ENCODE results near the gene HOXA1.

The HOXA1 gene

GRCh38 chr7:27130540-27131389, 35.0 kb upstream of the HOXA1 start, which contains the start of gene HOXA4:
HOXA4 (minus strand) TSS chr7:27130757; CDS start chr7:27130733, 24 bp downstream.
- peak; percentile 78 for DNase-seq

DNA sequence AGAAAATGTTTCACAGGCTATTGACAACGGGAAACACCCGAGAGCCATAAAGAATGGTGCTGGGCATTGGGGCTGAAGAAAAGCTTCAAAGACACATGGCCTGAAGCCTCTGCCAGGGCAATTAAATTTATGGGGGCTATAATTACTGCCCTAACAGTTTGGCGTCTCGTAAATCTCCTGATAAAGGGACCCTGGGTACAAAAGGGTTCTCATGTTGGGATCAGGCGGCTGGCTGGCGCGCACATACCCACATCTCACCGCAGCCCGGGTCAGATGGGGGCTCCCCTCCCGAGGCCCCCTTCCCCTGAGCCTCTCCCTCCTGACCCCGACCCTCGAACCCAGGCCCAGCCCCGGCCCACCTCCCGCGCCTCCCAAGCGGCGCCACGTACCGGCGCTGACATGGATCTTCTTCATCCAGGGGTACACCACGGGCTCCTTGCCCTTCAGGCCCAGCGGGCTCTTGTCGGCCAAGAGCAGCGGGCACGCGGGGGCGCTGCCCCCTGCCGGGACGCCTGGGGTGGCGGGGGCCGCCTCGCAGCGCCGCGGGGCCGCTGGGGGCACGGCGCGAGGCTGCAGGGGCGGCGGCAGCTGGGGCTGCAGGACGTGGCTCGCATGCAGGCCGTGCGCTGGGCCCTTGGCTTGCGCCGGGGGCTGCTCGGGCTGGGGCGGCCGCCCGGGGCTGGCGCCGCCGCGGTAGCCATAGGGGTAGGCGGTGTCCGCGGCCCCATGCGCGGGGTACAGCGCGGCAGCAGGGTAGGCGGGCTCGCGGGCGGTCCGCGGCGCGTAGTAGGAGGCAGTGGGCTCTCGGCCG, 34.1 kb upstream of the HOXA1 start:
- no peak for DNase-seq

DNA sequence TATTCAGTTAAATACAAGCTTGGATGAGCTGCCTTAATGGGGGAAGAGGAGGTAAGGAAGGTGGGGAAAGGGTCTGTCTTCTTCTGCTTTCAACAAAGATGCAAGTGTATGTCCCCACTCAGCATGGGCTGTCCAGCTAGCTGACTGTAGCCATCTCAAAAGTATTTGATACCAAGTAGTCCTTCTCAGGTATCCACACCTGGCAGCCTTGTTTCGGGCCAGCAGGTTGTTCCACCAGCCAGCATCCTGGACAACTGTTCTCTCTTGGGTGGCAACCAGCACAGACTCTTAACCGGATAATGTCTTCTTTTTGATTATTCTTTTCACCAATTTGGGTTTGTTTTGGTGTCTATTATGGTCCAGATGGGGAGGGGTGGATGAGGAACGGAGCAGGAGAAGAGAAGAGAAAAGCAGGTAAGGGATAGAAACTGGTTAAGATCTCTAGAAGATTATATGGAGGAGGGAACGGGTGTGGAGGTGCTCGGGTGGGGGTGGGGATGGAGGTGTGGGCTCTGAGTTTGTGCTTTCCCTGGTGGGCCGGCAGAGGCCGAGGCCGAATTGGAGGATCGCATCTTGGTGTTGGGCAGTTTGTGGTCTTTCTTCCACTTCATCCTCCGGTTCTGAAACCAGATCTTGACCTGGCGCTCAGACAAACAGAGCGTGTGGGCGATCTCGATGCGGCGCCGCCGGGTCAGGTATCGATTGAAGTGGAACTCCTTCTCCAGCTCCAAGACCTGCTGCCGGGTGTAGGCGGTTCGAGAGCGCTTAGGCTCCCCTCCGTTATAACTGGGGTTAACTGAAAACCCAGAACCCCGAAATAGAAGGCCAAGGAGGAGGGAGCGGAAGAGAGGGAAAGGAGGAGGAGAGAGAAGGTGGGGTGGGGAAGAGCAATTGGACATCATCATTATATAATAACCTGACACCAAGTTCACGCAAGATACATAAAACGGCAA, 33.3 kb upstream of the HOXA1 start:
- no peak for DNase-seq

DNA sequence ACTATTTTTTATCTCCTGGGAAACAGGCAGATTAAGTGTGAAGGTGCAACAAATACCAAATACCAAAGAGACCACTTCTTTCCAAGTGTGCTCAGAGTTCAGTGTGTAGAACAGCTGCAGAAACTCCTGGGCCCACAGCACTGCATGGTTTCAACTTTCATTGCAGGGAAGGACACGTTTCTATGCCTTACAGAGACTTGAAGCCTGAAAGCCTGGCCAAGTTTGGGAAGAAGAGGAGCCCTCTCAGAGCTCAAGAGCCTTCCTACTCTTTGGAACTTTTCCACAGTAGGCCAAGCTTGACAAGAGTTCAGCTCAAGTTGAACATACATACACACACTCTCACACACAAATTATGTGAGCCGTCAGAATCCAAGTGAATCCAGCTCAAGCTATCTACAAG, 32.2 kb upstream of the HOXA1 start:
- no peak for DNase-seq

DNA sequence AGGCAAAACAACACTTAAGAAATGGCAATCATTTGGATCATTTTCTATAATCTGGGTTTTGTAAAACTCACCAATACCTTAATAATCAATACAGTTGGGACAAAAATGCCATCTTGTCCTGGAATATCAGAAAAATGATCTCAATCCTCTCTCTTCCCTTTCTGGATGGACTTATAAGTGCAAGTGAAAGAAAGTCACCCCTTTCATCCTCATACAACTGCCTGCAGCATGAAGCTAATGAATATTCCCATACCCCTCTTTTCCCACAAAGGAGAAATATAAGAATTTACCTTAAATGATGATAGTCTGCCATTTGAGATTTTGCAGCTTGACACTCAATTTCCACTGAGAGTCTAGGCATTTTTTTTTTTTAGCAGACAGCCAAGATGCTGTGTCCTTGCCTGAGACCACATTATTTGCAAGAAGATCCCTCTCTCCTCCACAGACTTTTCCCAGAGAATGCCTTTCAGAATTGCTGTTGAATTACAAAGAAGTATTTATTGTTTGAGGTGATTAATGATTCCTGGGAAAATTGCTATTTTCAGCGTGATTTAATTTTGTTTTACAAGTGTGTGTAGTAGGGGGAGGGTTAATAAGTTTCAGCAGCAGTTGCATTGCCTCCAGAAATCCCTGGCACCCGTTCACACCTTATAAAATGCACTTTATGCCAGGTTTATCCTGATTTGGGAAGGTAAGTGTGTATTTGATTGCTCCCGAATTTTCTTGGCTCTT, 31.0 kb upstream of the HOXA1 start:
- DNase-seq, result no peak

DNA sequence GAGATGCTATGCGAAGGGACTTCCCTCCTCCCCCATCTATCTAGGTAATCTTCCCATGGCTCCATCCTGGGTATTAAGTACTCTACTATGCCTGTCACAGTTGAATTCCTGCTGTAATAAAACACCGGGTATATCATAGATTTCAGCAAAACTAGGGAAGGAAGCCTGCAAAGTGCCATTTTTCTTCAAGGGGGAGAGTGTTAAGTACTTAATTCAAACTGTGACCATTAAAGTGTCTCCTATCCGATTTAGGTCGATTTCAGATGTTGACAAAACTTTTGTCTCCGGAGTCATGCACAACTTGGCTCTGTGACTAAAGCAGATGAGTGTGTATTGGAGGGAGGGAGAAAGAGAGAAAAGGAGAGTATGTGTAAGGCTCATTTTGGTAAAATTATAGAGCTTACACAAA, 30.2 kb upstream of the HOXA1 start:
- no peak for DNase-seq

GRCh38 chr7:27124902-27125689, 29.3 kb upstream of the HOXA1 start:
- no peak for DNase-seq

- DNase-seq, result no peak
Observed at GRCh38 chr7:27124096-27124901, 28.5 kb upstream of the HOXA1 start.

GRCh38 chr7:27123477-27124053, 27.8 kb upstream of the HOXA1 start:
- no peak for DNase-seq

- no peak for DNase-seq
Observed at GRCh38 chr7:27123007-27123476, 27.2 kb upstream of the HOXA1 start.

DNA sequence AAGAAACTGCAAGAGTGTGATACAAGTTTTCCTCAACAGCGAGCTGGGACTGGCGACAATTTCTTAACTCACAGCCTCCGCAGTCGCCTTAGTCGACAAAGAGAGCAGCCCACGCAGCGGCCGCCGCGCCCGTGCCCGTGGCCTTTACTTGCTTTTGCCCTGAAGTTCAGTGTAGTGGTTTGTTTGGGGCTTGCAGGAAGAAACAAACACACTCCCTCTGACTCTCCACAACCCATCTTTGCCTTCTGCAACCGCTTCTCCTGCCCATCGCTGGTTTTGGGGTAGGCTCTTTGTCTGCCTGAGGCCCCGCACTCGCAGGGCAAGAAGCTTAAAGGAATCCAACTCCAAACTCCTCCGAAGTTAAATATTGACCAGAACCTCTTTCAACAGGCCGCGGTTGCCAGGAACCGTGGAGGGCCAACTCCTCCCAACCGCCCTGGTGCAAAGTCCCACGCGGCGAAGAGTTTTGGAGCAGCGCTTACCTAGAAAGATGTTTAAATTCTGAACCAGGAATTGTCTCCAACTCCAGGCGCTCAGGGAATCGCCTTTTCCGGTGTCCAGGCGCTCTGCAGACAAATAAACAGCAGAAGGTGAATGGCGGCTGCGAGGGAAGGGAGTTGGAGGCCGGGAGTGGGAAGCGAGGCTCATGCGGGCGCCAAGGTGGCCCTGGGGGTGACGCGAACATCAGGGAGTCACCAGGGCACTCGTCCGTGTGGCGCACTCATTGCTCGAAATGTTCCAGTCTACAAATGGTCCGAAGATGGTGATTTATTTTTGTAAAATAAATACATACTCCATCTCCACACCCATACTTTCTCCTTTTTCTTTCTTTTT, 26.5 kb upstream of the HOXA1 start:
- DNase-seq, result no peak

DNA sequence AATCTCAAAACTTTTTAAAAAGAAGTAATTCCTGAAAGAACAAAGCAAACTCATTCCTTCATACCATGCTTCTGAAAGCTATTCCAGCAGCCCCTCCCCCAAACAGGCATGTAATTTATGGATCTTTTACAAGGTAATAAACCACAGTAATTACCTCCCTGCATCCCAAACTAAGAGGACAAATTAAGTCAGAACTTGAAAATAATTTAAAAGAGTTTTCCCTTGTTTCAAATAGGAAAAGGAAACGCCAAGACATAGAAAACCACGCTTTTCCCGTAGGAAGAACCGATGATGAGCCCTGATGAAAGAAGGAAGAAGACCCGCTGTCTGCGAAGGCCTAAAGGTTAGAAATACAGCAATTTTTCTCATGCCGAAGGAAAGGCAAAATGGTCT, 25.9 kb upstream of the HOXA1 start:
- no peak for DNase-seq

DNA sequence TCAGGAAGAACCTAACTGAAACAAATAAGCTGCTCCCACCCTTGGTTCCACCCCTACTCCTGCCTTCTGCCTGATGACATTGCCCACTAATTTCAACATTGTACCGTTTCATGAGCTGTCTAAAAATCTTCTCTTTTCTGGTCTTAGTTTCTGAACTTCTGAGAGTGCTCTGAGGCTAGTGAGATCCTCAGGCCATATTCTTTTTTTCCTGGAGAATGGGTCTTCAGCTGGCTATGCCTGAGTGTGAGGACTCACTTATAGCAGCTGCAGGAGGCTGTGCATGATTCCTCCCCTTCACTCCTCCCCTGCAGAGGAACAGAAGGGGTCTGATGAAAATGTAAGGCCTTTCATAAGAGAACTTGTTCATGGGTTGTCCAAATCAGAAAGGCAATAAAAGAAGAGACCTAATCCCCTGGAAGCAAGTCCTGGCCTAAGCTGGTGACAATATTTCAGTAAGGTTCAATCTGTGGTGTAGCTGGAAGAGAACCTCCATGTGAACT, 23.7 kb upstream of the HOXA1 start:
- no peak for DNase-seq

- DNase-seq, result no peak
Observed at GRCh38 chr7:27118580-27118979, 22.8 kb upstream of the HOXA1 start.

GRCh38 chr7:27117887-27118491, 22.2 kb upstream of the HOXA1 start:
- DNase-seq, result no peak

DNA sequence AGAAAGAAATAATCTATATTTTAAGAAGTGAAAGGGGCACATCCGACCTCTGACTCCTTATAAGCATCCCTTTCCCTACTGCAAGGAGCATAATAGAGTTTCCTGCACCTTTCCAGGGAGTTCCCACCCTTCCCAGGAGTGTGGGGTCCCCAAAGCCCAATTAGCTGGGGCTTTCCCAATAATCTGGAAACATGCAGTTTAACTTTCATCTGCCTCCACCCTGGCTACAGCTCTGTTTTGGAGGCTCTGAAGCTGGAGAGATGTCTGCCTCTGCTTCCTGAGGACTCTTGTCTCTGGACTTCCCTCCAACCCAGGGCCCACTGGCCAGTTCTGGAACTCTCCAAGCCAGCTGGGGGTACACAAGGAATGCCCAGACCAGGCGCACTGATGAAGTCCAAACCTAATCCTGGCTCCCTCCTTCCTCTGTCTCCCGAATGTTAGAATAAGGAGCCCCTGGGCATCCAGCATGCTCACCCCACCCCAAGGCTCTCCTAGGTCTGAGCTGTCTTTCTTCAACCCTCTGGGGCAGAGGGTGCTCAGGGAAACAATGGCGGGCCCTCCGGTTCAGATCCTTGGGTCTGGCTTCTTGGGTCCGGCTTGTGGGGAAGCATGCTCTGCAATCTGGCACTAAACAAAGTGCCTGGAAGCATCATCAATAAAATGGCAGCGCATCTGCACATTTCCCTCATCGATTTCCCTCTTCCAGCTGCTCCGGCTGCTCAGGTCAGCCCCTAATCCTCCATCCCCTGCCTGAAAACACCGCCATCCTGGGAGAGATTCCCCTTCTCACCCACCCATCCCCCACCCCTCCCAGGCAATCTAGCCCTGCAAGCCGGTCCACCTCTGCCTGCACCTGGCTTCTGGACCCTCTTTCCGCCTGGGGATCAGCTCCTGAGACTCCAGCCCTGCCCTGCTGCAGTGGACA, 21.4 kb upstream of the HOXA1 start:
- DNase-seq, result no peak

All from NCI-H345 (cell line).